ENCODE measurements around the gene LRMDA.

LRMDA gene

GRCh38 chr10:75525646-75526045, 94.2 kb downstream of the LRMDA start:
- Histone ChIP-seq H3K36me3 (ENCODE audit: insufficient read depth, low read length) (no peaks in the 10 kb centered on the region), H2AFZ (ENCODE audit: low read depth, low read length) (no peak overlapping the region)

GRCh38 chr10:75527542-75527941, 96.1 kb downstream of the LRMDA start:
- no peaks in the 10 kb centered on the region for H3K9me3 ChIP-seq (ENCODE audit: low read length)
- no peak overlapping the region for H3K4me3 ChIP-seq (ENCODE audit: low read length)
- H3K36me3 ChIP-seq (ENCODE audit: insufficient read depth, low read length) = no peaks in the 10 kb centered on the region
- H2AFZ ChIP-seq (ENCODE audit: low read depth, low read length) = no peak overlapping the region
- H3K27me3 ChIP-seq (ENCODE audit: insufficient read depth, low read length) = no peaks in the 10 kb centered on the region
- H3K4me1 ChIP-seq (ENCODE audit: insufficient read depth, low read length) = no peaks in the 10 kb centered on the region

More at GRCh38 chr10:75525646-75526045, 94.2 kb downstream of the LRMDA start:
- Histone ChIP-seq H3K27me3 (ENCODE audit: insufficient read depth, low read length) (no peaks in the 10 kb centered on the region), H3K9me3 (ENCODE audit: low read length) (no peaks in the 10 kb centered on the region), H3K4me3 (ENCODE audit: low read length) (no peak overlapping the region), H3K4me1 (ENCODE audit: insufficient read depth, low read length) (no peaks in the 10 kb centered on the region)

- Histone ChIP-seq H3K4me1 (ENCODE audit: insufficient read depth, low read length) (no peaks in the 10 kb centered on the region), H3K9me3 (ENCODE audit: low read length) (no peaks in the 10 kb centered on the region), H3K4me3 (ENCODE audit: low read length) (no peak overlapping the region), H2AFZ (ENCODE audit: low read depth, low read length) (no peak overlapping the region), H3K36me3 (ENCODE audit: insufficient read depth, low read length) (no peaks in the 10 kb centered on the region), H3K27me3 (ENCODE audit: insufficient read depth, low read length) (no peaks in the 10 kb centered on the region)
These were observed 97.0 kb downstream of the LRMDA start for GRCh38 chr10:75528392-75528791.

- H2AFZ ChIP-seq (ENCODE audit: low read depth, low read length) = no peak overlapping the region
- H3K9me3 ChIP-seq (ENCODE audit: low read length) = no peaks in the 10 kb centered on the region
- no peaks in the 10 kb centered on the region for H3K36me3 ChIP-seq (ENCODE audit: insufficient read depth, low read length)
- no peaks in the 10 kb centered on the region for H3K27me3 ChIP-seq (ENCODE audit: insufficient read depth, low read length)
- no peaks in the 10 kb centered on the region for H3K4me1 ChIP-seq (ENCODE audit: insufficient read depth, low read length)
- no peak overlapping the region for H3K4me3 ChIP-seq (ENCODE audit: low read length)
These were observed 98.9 kb downstream of the LRMDA start for GRCh38 chr10:75530299-75530698.

- no peak overlapping the region for H3K4me3 ChIP-seq (ENCODE audit: low read length)
- H2AFZ ChIP-seq (ENCODE audit: low read depth, low read length) = no peak overlapping the region
- H3K36me3 ChIP-seq (ENCODE audit: insufficient read depth, low read length) = no peaks in the 10 kb centered on the region
- H3K4me1 ChIP-seq (ENCODE audit: insufficient read depth, low read length) = no peaks in the 10 kb centered on the region
- H3K9me3 ChIP-seq (ENCODE audit: low read length) = no peaks in the 10 kb centered on the region
- no peaks in the 10 kb centered on the region for H3K27me3 ChIP-seq (ENCODE audit: insufficient read depth, low read length)
These were observed 100.2 kb downstream of the LRMDA start for GRCh38 chr10:75531571-75532031.

GRCh38 chr10:75532253-75532924, 101.0 kb downstream of the LRMDA start:
- H3K36me3 ChIP-seq (ENCODE audit: insufficient read depth, low read length) = no peaks in the 10 kb centered on the region

GRCh38 chr10:75538144-75538543, 106.7 kb downstream of the LRMDA start:
- Histone ChIP-seq H3K4me1 (ENCODE audit: insufficient read depth, low read length) (peaks cover 51% of the 10 kb centered on the region), H3K9me3 (ENCODE audit: low read length) (no peaks in the 10 kb centered on the region), H3K4me3 (ENCODE audit: low read length) (no peak overlapping the region), H3K27me3 (ENCODE audit: insufficient read depth, low read length) (no peaks in the 10 kb centered on the region), H3K36me3 (ENCODE audit: insufficient read depth, low read length) (no peaks in the 10 kb centered on the region), H2AFZ (ENCODE audit: low read depth, low read length) (no peak overlapping the region)

More at GRCh38 chr10:75532253-75532924, 101.0 kb downstream of the LRMDA start:
- no peaks in the 10 kb centered on the region for H3K9me3 ChIP-seq (ENCODE audit: low read length)
- no peak overlapping the region for H2AFZ ChIP-seq (ENCODE audit: low read depth, low read length)
- no peaks in the 10 kb centered on the region for H3K4me1 ChIP-seq (ENCODE audit: insufficient read depth, low read length)
- H3K4me3 ChIP-seq (ENCODE audit: low read length) = no peak overlapping the region
- H3K27me3 ChIP-seq (ENCODE audit: insufficient read depth, low read length) = no peaks in the 10 kb centered on the region

GRCh38 chr10:75538765-75539164, 107.3 kb downstream of the LRMDA start:
- peaks cover 56% of the 10 kb centered on the region for H3K4me1 ChIP-seq (ENCODE audit: insufficient read depth, low read length)

GRCh38 chr10:75540357-75540966, 109.0 kb downstream of the LRMDA start:
- Histone ChIP-seq H3K4me3 (ENCODE audit: low read length) (no peak overlapping the region), H2AFZ (ENCODE audit: low read depth, low read length) (no peak overlapping the region)

More at GRCh38 chr10:75538765-75539164, 107.3 kb downstream of the LRMDA start:
- H3K36me3 ChIP-seq (ENCODE audit: insufficient read depth, low read length) = no peaks in the 10 kb centered on the region
- no peak overlapping the region for H2AFZ ChIP-seq (ENCODE audit: low read depth, low read length)
- H3K27me3 ChIP-seq (ENCODE audit: insufficient read depth, low read length) = no peaks in the 10 kb centered on the region
- H3K9me3 ChIP-seq (ENCODE audit: low read length) = no peaks in the 10 kb centered on the region
- no peak overlapping the region for H3K4me3 ChIP-seq (ENCODE audit: low read length)

GRCh38 chr10:75540981-75541380, 109.6 kb downstream of the LRMDA start:
- H2AFZ ChIP-seq (ENCODE audit: low read depth, low read length) = no peak overlapping the region
- H3K4me3 ChIP-seq (ENCODE audit: low read length) = no peak overlapping the region
- H3K27me3 ChIP-seq (ENCODE audit: insufficient read depth, low read length) = no peaks in the 10 kb centered on the region
- H3K4me1 ChIP-seq (ENCODE audit: insufficient read depth, low read length) = peaks cover 68% of the 10 kb centered on the region
- no peaks in the 10 kb centered on the region for H3K36me3 ChIP-seq (ENCODE audit: insufficient read depth, low read length)
- no peaks in the 10 kb centered on the region for H3K9me3 ChIP-seq (ENCODE audit: low read length)

More at GRCh38 chr10:75540357-75540966, 109.0 kb downstream of the LRMDA start:
- Histone ChIP-seq H3K36me3 (ENCODE audit: insufficient read depth, low read length) (no peaks in the 10 kb centered on the region), H3K9me3 (ENCODE audit: low read length) (no peaks in the 10 kb centered on the region), H3K4me1 (ENCODE audit: insufficient read depth, low read length) (peaks cover 68% of the 10 kb centered on the region), H3K27me3 (ENCODE audit: insufficient read depth, low read length) (no peaks in the 10 kb centered on the region)

GRCh38 chr10:75541411-75541810, 110.0 kb downstream of the LRMDA start:
- H3K4me1 ChIP-seq (ENCODE audit: insufficient read depth, low read length) = peaks cover 68% of the 10 kb centered on the region
- no peaks in the 10 kb centered on the region for H3K27me3 ChIP-seq (ENCODE audit: insufficient read depth, low read length)
- no peaks in the 10 kb centered on the region for H3K9me3 ChIP-seq (ENCODE audit: low read length)
- H3K36me3 ChIP-seq (ENCODE audit: insufficient read depth, low read length) = no peaks in the 10 kb centered on the region
- H2AFZ ChIP-seq (ENCODE audit: low read depth, low read length) = no peak overlapping the region
- H3K4me3 ChIP-seq (ENCODE audit: low read length) = no peak overlapping the region

GRCh38 chr10:75542084-75542483, 110.7 kb downstream of the LRMDA start:
- Histone ChIP-seq H3K36me3 (ENCODE audit: insufficient read depth, low read length) (no peaks in the 10 kb centered on the region), H2AFZ (ENCODE audit: low read depth, low read length) (no peak overlapping the region), H3K9me3 (ENCODE audit: low read length) (no peaks in the 10 kb centered on the region), H3K27me3 (ENCODE audit: insufficient read depth, low read length) (no peaks in the 10 kb centered on the region), H3K4me3 (ENCODE audit: low read length) (no peak overlapping the region), H3K4me1 (ENCODE audit: insufficient read depth, low read length) (peaks cover 68% of the 10 kb centered on the region)

GRCh38 chr10:75542906-75543305, 111.5 kb downstream of the LRMDA start:
- Histone ChIP-seq H2AFZ (ENCODE audit: low read depth, low read length) (no peak overlapping the region), H3K4me3 (ENCODE audit: low read length) (peak overlapping the region; percentile 17), H3K27me3 (ENCODE audit: insufficient read depth, low read length) (no peaks in the 10 kb centered on the region), H3K4me1 (ENCODE audit: insufficient read depth, low read length) (peaks cover 65% of the 10 kb centered on the region), H3K36me3 (ENCODE audit: insufficient read depth, low read length) (no peaks in the 10 kb centered on the region), H3K9me3 (ENCODE audit: low read length) (no peaks in the 10 kb centered on the region)
